Amniotic epithelial cell (primary cell): ENCODE measurements around the gene GATC.

Experiments used
- DNase-seq: peaks from one replicate; pipeline ENCODE4 v3.0.0-alpha.2; 2010; ENCODE audit warnings: low read depth

GATC gene

GRCh38 chr12:120470150-120470784 lies 24.0 kb downstream of the GATC start:
- peak; percentile 25 for DNase-seq

- DNase-seq: peak; percentile 76
Observed at GRCh38 chr12:120472521-120472920, 26.3 kb downstream of the GATC start.

GRCh38 chr12:120473807-120474615 lies 27.8 kb downstream of the GATC start:
- DNase-seq: no peak

- DNase-seq: peak; percentile 72
Observed at GRCh38 chr12:120474616-120474960, 28.3 kb downstream of the GATC start.

- DNase-seq: no peak
Observed at GRCh38 chr12:120475643-120476042, 29.4 kb downstream of the GATC start.

- no peak for DNase-seq
Observed at GRCh38 chr12:120479458-120479857, 33.2 kb downstream of the GATC start.

GRCh38 chr12:120480211-120480610 lies 34.0 kb downstream of the GATC start:
- DNase-seq: no peak

- no peak for DNase-seq
Observed at GRCh38 chr12:120481022-120481767, 35.0 kb downstream of the GATC start.

GRCh38 chr12:120483621-120484020 lies 37.4 kb downstream of the GATC start:
- no peak for DNase-seq

- no peak for DNase-seq
Observed at GRCh38 chr12:120485961-120486881, 40.0 kb downstream of the GATC start.

- peak; percentile 54 for DNase-seq
Observed at GRCh38 chr12:120487552-120487951, 41.3 kb downstream of the GATC start.

- peak; percentile 53 for DNase-seq
Observed at GRCh38 chr12:120488057-120488640, 41.9 kb downstream of the GATC start.

- DNase-seq: no peak
Observed at GRCh38 chr12:120489018-120489417, 42.8 kb downstream of the GATC start.

GRCh38 chr12:120490325-120490724 lies 44.1 kb downstream of the GATC start:
- no peak for DNase-seq

GRCh38 chr12:120490833-120491512 lies 44.7 kb downstream of the GATC start:
- no peak for DNase-seq

GRCh38 chr12:120495186-120495730 lies 49.0 kb downstream of the GATC start:
- DNase-seq: no peak

GRCh38 chr12:120495731-120496412 lies 49.6 kb downstream of the GATC start, which contains the start of gene DYNLL1:
Gene DYNLL1, plus strand, starts transcription at chr12:120496113. Its CDS starts 309 bp downstream, at chr12:120496422.
- DNase-seq: peak; percentile 91

- DNase-seq: peak; percentile 63
Observed at GRCh38 chr12:120496413-120497340, 50.4 kb downstream of the GATC start.
